HG03378 (cell line): ENCODE results near the gene METTL23.
"Not testable (repeated sequence)": the region's sequence is repeated elsewhere in the genome, so short reads cannot be mapped to it uniquely, and the experiment has no call there.

Experiments used
- ATAC-seq: cut with Tn5 transposase; IDR thresholded peaks from one replicate; pipeline ENCODE4 v1.9.1; 2021; ENCODE audit warnings: mild to moderate bottlenecking, moderate library complexity; ENCODE audit not compliant: unreplicated experiment

Gene METTL23

DNA sequence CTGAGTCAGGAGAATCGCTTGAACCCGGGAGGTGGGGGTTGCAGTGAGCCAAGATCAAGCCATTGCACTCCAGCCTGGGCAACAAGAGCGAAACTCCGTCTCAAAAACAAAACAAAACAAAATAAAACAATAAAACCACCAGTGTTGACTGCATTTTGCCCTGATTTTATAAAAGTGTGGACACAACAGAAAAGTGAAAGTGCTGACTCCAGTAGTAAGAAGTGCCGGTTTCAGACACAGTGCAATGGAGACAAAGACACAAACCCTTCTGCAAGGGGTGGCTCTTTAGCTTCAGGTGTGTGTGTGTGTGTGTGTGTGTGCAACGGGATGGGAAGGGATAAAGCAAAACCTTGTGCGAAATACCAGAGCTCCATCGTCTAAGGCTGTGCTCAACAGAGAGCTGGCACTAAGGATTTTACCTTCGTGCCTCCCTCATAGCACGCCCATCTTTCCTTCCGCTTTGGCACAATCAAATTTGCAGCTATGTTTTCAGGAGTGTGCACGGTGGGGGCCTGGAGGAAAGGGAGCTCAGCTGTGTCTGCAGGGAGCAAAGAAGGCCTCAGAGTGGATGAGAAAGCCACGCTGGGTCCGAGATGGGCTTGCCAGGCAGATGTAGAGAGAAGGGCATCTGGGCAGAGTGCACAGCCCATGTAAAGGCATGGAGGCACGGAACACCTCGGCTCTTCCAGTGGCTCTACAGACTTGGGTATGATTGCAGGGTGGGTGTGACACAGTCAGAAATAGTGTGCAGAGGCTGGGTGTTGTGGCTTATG, 31.4 kb upstream of the METTL23 start:
- no peak for ATAC-seq

GRCh38 chr17:76696763-76697701, 29.6 kb upstream of the METTL23 start:
- ATAC-seq: no peak

DNA sequence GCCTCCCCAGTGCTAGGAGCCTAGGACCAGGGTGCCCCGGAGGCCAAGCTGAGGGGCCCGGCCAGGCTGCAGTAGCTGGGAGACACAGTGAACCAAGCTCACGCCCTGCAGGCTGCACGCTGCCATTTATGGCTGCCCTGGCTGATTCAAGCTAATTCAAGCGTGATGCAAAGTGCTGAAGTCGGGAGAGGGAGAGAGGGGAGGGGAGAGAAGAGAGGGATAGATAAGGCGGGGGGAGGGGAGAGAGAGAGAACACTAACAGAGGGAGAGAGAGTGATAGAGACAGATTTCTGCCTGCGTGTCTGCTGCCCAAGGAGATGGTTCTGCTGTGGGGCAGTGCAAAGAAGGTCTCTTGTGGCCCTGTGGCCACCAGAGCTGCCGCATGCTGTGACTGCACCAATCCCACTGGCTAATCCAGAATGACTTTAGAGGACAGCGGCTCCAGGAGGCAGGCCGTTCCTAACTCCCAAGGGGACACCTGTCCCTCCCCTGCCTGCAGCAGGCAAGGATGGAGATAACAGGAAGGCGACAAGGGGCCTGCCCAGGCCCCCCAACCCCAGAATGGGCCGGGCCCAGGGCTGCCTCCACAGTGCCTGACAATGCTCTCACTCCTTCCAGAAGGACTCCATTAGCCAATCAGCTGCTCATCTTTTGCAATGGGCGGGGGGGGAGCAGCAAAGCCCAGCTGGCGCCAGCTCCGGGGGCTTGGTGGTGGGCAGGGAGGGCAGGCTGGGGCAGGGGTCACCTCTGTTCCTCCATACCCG, 28.8 kb upstream of the METTL23 start:
- ATAC-seq: no peak

DNA sequence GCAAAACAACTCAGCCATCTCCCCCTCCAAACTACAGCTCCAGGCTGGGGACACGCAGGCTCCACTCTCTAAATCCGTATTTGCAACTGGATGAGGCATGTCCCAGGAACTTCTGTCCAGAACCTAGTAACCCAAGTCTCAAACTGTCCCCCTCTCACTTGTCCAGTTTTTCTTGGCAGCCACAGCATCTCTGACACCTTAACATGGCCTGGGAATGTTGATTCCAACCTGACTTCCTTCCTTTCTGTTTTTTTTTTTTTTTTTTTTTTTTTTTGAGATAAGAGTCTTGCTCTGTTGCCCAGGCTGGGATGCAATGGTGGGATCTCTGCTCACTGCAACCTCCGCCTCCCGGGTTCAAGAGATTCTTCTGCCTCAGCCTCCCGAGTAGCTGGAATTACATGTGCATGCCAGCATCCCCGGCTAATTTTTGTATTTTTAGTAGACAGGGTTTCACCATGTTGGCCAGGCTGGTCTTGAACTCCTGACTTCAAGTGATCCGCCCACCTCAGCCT, 28.1 kb upstream of the METTL23 start:
- ATAC-seq: not testable (repeated sequence)

DNA sequence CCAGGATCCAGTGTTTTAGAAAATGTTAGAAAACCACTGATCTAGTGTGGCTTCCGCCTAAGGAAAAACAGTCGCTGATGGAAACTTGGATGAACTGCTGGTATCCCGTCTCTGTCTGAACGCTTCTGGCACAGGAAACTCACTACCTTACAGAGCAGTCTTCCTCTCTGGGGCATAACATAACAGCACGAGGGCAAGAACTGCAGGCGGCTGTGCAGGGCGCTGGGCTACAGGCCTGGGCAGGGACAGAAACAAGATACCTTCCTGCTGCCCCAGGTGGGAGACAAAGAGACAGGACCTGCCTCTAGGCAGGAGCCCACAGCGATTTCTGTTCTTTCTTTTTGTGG, 26.4 kb upstream of the METTL23 start:
- no peak for ATAC-seq

GRCh38 chr17:76700617-76701470, 25.8 kb upstream of the METTL23 start:
- ATAC-seq: no peak

GRCh38 chr17:76701471-76701967, 25.1 kb upstream of the METTL23 start:
- no peak for ATAC-seq

GRCh38 chr17:76702076-76702475, 24.6 kb upstream of the METTL23 start:
- no peak for ATAC-seq

- no peak for ATAC-seq
Measured at GRCh38 chr17:76702941-76703637, 23.6 kb upstream of the METTL23 start.

DNA sequence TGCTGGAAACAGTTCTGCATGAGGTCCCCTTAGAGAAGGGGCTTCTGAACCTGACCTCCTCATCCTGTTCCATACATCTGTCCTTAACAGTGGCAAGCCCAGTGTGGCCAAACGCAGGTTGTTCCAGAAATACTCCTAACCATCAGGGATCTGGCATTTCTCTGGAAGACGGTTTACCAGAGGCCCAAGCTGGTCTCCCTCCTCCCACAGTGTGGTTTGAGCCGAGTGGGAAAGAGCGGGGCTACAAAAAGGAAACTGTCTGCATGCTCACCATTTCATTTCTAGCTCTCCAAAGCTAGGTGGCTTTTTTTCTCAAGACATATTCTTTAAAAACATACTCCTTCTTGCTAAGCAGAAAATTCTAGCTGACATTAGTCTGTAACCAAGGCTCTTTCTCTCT, 21.8 kb upstream of the METTL23 start:
- ATAC-seq: no peak

- ATAC-seq: no peak
Measured at GRCh38 chr17:76706817-76707216, 19.8 kb upstream of the METTL23 start.

GRCh38 chr17:76707985-76708807, 18.4 kb upstream of the METTL23 start:
- no peak for ATAC-seq

DNA sequence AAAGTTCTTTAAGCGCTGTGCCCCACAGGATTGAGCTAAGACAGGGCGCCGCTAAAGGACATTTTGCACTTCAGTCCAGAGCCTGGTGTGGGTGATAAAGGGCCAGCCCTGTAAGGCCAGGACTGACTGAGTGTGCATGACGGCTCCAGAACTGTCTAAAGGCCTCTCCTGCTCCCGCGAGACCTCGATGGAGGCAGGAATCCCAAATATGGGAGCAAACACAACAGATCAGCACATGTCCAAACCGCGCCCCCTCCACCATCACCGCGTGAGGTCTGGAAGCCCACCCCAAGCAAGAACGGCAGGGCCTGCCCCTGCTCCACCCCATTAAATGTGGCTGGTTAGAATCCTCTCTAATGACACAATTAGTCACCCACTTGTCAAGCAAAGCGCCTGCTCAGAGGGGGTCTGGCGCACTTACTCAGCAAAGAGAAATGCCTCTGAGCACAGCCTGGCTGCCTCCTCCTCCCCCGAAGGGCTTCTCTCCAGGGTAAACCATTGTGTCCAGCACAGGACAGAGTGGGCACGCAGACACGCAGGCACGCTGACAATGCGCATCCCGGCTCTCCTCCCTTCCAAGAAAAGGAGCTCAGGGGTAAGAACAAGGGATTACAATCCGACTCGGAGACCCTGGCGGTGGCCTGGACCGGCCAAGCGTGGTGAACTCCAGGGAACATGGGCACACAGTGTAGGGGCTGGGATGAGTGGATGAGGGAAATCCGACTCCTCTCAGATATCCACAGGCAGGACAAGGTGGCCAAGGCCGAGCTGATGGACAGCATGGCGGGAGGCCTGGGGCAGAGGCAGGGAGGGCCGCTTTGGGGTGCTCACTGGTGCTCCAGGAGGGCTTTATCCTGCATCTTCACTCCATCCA, 17.3 kb upstream of the METTL23 start:
- ATAC-seq: no peak

- ATAC-seq: not testable (repeated sequence)
Measured at GRCh38 chr17:76709951-76710862, 16.4 kb upstream of the METTL23 start.

GRCh38 chr17:76710863-76711611, 15.6 kb upstream of the METTL23 start, which contains the start of gene MXRA7:
TSS of gene MXRA7 (minus strand) at chr17:76710965. CDS start at chr17:76710946, 19 bp downstream.
- ATAC-seq: no peak

DNA sequence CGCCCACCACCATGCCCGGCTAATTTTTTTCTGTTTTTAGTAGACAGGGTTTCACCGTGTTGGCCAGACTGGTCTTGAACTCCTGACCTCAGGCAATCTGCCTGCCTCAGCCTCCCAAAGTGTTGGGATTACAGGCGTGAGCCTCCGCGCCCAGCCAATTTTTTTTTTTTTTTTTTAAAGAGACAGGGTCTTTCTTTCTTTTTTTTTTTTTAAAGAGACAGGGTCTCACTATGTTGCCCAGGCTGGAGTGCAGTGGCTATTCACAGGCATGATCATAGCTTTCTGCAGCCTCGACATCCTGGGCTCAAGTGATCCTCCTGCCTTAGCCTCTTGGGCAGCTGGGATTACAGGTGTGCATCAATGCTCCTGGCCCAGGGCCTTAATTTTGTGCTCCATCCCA, 14.3 kb upstream of the METTL23 start:
- ATAC-seq: not testable (repeated sequence)
